ENCODE results near the gene OAT. TPM values are rescaled to one million over a fixed set of nuclear protein-coding genes. Genes with fewer than 3 reads are reported as not detected.

OAT gene
- total and polyA plus RNA-seq, 2 of the 4 experiments (the other 2 are of a cell fraction): 110 to 152 TPM

DNA sequence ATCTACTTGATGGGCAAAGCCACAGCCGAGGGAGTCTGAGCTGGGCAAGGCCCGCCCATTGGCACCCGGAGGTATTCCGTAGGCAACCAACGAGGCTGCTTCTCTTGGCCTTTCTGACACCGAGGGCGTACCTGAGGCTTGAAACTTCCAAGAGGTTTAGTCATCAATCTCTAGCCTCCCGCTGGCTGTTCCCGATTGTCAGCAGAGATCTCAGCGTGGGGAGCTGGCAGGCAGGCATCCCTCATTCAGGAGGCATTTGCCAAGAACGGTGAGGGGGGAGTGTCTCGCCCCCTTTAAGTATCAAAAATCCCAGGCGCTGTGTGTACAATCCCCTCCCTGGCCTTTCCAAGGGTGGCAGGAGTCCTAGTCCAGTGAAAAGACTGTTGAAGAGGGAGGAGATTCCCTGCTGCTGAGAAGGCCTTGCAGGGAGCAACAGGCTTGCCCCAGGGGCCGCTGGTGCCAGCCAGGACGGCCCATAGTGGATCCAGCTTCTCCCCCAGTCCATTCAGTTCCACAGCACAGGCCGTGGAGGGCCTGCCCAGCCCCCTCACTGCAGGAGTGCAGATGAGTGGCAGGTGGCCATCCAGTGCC lies 39.7 kb downstream of the OAT start:
- H2BK15ac ChIP-seq (ENCODE audit: low read depth, low read length): no peak overlapping the region
- H3K36me3 ChIP-seq (ENCODE audit: control insufficient read depth, insufficient read depth, low read length): no peaks in the 10 kb centered on the region
- H3K4me2 ChIP-seq (ENCODE audit: low read depth, low read length): no peak overlapping the region
- no peak overlapping the region for H3K18ac ChIP-seq (ENCODE audit: low read depth, low read length)
- in situ Hi-C loops (cut with MboI; ENCODE audit: low sequenced_read_pairs): loop anchor here (25.0 kb wide), 1 partner anchor 1242 kb away; the partner anchor contains the start of genes HMX2 and HMX3
- H2BK20ac ChIP-seq (ENCODE audit: low read depth, low read length): no peak overlapping the region
- H4K8ac ChIP-seq (ENCODE audit: low read depth in 2 of 2, low read length in 2 of 2): no peak overlapping the region
- POLR2A ChIA-PET (ENCODE audit: unreplicated experiment): no interaction called here
- no peaks in the 10 kb centered on the region for H3K9me3 ChIP-seq (ENCODE audit: control insufficient read depth, insufficient read depth, low read length)
- DNase-seq: no peak
- no peak overlapping the region for H2AFZ ChIP-seq (replicated peaks; ENCODE audit: low read length, poor library complexity)
- whole genome bisulfite sequencing, 2 experiments (ENCODE audit: extremely low coverage in 2 of 2, insufficient read length in 1 of 2): 25% methylated on average over 2 of the region's 16 CpGs; no CpG with 5 or more reads in 1 of the 2 experiments
- intact Hi-C loops (cut with micrococcal nuclease): no loop called here
- no peaks in the 10 kb centered on the region for H4K20me1 ChIP-seq (ENCODE audit: insufficient read depth, low read length)
- ATAC-seq (ENCODE audit: low read depth): no peak
- no peak overlapping the region for H2BK5ac ChIP-seq (ENCODE audit: low read depth, low read length, poor library complexity, severe bottlenecking)
- H3K27ac ChIP-seq (ENCODE audit: insufficient read depth, low read length): no peak overlapping the region
- H2AK9ac ChIP-seq (replicated peaks; ENCODE audit: low read depth, low read length, poor library complexity): no peak overlapping the region
- no peaks in the 10 kb centered on the region for H3K4me1 ChIP-seq (ENCODE audit: control insufficient read depth, insufficient read depth, low read length)
- no peak overlapping the region for H2BK120ac ChIP-seq (ENCODE audit: low read depth, low read length)
- no peak overlapping the region for H3K23ac ChIP-seq (ENCODE audit: low read depth, low read length)
- no peak overlapping the region for H2AK5ac ChIP-seq (ENCODE audit: low read depth, low read length)
- CTCF ChIA-PET: no interaction called here
- no peak overlapping the region for H3K4ac ChIP-seq (ENCODE audit: low read depth, low read length)
- no peak overlapping the region for H3K14ac ChIP-seq (replicated peaks; ENCODE audit: low read depth, low read length)
- TF ChIP-seq BHLHE40 (IDR thresholded peaks at IDR 0.05; ENCODE audit: low read depth, low read length) (no peak), CHD1 (IDR thresholded peaks at IDR 0.05; ENCODE audit: low read depth, low read length) (no peak), USF2 (IDR thresholded peaks at IDR 0.05; ENCODE audit: low read depth, low read length) (no peak), POLR2A (IDR thresholded peaks at IDR 0.05; ENCODE audit: low read depth, low read length) (no peak), RFX5 (IDR thresholded peaks at IDR 0.05; ENCODE audit: low read depth, low read length) (no peak), FOS (IDR thresholded peaks at IDR 0.05; ENCODE audit: low read depth, low read length) (no peak), MAFK (IDR thresholded peaks at IDR 0.05; ENCODE audit: low read depth, low read length) (no peak), MXI1 (IDR thresholded peaks at IDR 0.05; ENCODE audit: borderline replicate concordance, low read depth, low read length) (no peak), CEBPB (IDR thresholded peaks at IDR 0.05; ENCODE audit: low read depth, low read length) (no peak), ELK1 (IDR thresholded peaks at IDR 0.05; ENCODE audit: borderline replicate concordance, low read depth, low read length) (no peak), RAD21 (IDR thresholded peaks at IDR 0.05; ENCODE audit: low read length) (no peak), RCOR1 (IDR thresholded peaks at IDR 0.05; ENCODE audit: insufficient replicate concordance, low read length) (no peak), SMC3 (IDR thresholded peaks at IDR 0.05; ENCODE audit: low read depth, low read length) (no peak)
- H4K5ac ChIP-seq (ENCODE audit: low read depth, low read length): no peak overlapping the region
- H3K9me1 ChIP-seq (ENCODE audit: insufficient read depth, low read length): no peaks in the 10 kb centered on the region
- H3K79me1 ChIP-seq (ENCODE audit: low read depth in 1 of 2, low read length in 2 of 2): no peaks in the 10 kb centered on the region
- BruUV-seq (replicated peaks): no TSS peak
- H4K91ac ChIP-seq (ENCODE audit: insufficient read depth, low read depth, low read length): no peak overlapping the region
- H3K9ac ChIP-seq (ENCODE audit: low read depth, low read length): no peak overlapping the region
- H3K27me3 ChIP-seq (ENCODE audit: control insufficient read depth, insufficient read depth, low read length): peaks cover 16% of the 10 kb centered on the region
- no peak overlapping the region for H3K56ac ChIP-seq (ENCODE audit: extremely low read depth, insufficient read depth, low read length)
- no peak overlapping the region for H3K4me3 ChIP-seq (ENCODE audit: insufficient read depth, low read depth, low read length)
- dilution Hi-C loops (cut with HindIII; ENCODE audit: low sequenced_read_pairs, unreplicated experiment): loop anchor here (25.0 kb wide), 1 partner anchor 392 kb away; no protein-coding TSS in a partner anchor
